Activated naive CD8-positive, alpha-beta T cell treated with anti-CD3 and anti-CD28 coated beads, Interleukin-2, amount 50 U/mL, for 24 hours (primary cell): ENCODE measurements around the gene CPA1.
"Not testable (repeated sequence)": the region's sequence is repeated elsewhere in the genome, so short reads cannot be mapped to it uniquely, and the experiment has no call there.

Experiments
- ATAC-seq: fragments of 150-1000 bp; cut with Tn5 transposase; one replicate; pipeline ENCODE4 v1.10.0; 2021
- DNase-seq: peaks from one replicate; pipeline ENCODE4 v3.0.0; 2021
- H3K27ac Mint-ChIP-seq: one replicate; pipeline ENCODE4 v1.8.0; 2021; ENCODE audit warnings: mild to moderate bottlenecking, mixed read lengths
- H3K27me3 Mint-ChIP-seq: one replicate; pipeline ENCODE4 v1.8.0; 2021; ENCODE audit warnings: mixed read lengths
- H3K36me3 Mint-ChIP-seq: one replicate; pipeline ENCODE4 v1.8.0; 2021; ENCODE audit warnings: low read depth, mixed read lengths
- H3K4me1 Mint-ChIP-seq: one replicate; pipeline ENCODE4 v1.8.0; 2021; ENCODE audit warnings: mixed read lengths
- H3K4me3 Mint-ChIP-seq: one replicate; pipeline ENCODE4 v1.8.0; 2021; ENCODE audit warnings: mild to moderate bottlenecking, moderate library complexity, mixed read lengths
- H3K9me3 Mint-ChIP-seq: one replicate; pipeline ENCODE4 v1.8.0; 2021; ENCODE audit warnings: mixed read lengths

CPA1 gene

DNA sequence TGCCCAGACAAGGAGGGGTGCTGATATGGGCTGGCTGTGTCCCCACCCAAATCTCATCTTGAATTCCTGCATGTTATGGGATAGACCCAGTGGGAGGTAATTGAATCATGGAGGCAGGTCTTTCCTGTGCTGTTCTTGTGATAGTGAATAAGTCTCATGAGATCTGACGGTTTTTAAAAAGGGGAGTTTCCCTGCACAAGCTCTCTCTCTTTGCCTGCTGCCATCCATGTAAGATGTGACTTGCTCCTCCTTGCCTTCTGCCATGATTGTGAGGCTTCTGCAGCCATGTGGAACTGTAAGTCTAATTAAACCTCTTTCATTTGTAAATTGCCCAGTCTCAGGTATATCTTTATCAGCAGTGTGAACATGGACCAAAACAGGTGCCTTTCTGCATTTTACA, 3.8 kb upstream of the CPA1 start:
- not testable (repeated sequence) for H3K27ac Mint-ChIP-seq, H3K36me3 Mint-ChIP-seq, H3K27me3 Mint-ChIP-seq, H3K4me3 Mint-ChIP-seq, ATAC-seq, DNase-seq, H3K4me1 Mint-ChIP-seq
- peaks cover 12% of the 10 kb centered on the region for H3K9me3 Mint-ChIP-seq

DNA sequence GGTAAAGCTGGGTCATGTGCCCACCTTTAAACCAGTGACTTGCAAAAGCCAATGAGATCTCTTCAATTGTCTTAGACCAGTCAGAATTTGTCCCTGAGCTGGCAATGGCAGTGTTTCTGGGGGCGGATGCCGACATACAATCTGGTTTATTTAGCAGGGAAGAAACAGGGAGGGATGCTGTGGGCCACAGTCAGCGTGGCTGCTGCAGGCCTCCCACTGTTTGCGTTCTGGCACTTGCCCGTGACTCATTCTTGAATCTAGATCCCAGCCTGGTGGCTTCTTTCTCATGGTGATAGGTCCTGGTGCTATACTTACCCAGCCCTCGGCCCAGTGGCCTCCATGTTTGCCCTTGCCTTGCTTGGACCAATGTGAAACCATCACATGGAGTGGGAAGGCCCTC, 3.1 kb upstream of the CPA1 start:
- Mint-ChIP-seq H3K27ac (no peak overlapping the region), H3K9me3 (peaks cover 12% of the 10 kb centered on the region), H3K27me3 (no peaks in the 10 kb centered on the region), H3K36me3 (peaks cover 2% of the 10 kb centered on the region), H3K4me1 (no peaks in the 10 kb centered on the region), H3K4me3 (no peak overlapping the region)
- ATAC-seq (no peak), DNase-seq (no peak)

DNA sequence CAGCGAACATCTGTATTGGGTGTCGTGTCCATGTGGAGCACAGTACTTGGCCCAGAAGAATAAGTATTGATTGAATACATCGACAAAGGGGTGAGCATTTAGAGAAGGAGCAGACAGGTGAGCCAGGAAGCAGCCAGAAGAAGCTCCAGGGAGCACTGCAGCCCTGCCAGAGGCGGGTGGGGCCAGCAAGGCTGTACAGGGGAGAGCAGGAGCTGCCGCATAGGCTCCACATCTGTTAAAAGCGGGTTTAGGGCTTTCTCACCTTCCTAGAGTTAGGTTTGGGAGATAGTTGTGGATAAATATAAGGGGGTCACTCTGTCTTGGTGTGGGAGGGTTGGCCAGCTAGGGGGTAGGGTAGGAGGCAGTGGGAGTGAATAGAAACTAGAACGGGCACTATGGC, 1.3 kb upstream of the CPA1 start:
- no peak overlapping the region for H3K27ac Mint-ChIP-seq
- ATAC-seq (no peak), DNase-seq (no peak)
- H3K27me3 Mint-ChIP-seq, result no peaks in the 10 kb centered on the region
- H3K9me3 Mint-ChIP-seq, result peaks cover 12% of the 10 kb centered on the region
- no peak overlapping the region for H3K4me3 Mint-ChIP-seq
- H3K4me1 Mint-ChIP-seq, result no peaks in the 10 kb centered on the region
- H3K36me3 Mint-ChIP-seq, result peaks cover 2% of the 10 kb centered on the region

DNA sequence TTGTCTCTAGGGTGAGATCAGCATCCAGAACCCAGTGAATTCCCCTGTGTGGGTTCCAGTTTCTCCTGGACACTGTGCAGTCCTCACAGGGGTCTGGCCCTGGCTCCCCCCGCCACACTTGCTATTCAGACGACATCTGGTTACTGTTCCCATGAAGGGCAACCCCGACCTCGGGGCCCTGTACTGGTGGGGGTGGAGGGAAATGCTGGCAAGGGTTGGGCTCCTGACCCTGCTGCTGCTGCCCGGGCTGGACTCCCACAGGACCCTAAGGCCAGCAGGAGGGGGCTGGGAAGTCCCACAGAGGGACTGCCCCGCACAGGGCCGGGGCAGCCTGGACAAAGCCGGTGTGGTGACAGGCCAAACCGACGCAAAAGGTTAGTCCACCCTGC, 768 bp upstream of the CPA1 start:
- Mint-ChIP-seq H3K27ac (no peak overlapping the region), H3K36me3 (peaks cover 2% of the 10 kb centered on the region), H3K27me3 (no peaks in the 10 kb centered on the region), H3K9me3 (peaks cover 12% of the 10 kb centered on the region), H3K4me1 (no peaks in the 10 kb centered on the region), H3K4me3 (no peak overlapping the region)
- DNase-seq (no peak), ATAC-seq (no peak)

DNA sequence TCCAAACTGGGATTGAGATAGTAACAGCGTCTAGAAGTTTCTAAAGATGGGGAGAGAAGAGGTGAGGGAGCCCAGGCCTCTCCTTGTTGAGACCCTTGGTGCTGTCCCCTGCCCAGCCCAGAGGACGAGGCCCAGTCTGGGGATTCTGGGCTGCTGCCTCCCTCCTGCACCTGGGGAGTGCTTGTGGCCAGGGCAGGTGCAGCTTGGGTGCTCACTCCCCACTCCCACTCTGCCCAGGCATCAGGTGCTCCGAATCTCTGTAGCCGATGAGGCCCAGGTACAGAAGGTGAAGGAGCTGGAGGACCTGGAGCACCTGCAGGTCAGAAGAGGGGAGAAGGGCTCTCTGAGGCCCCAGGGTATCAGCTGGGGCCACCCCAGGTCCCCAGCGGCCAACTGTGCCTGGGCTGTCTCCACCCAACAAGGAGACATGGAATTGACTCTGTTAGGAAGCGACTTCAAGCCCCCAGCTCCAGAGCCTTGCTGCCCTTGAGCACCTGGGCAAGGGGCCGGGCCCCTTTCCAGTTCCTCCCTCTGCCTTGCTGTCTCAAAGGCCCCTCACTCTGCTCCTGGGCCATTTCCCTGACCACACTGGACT, 664 bp downstream of the CPA1 start:
- ATAC-seq, result no peak
- H3K27ac Mint-ChIP-seq, result no peak overlapping the region
- peaks cover 2% of the 10 kb centered on the region for H3K36me3 Mint-ChIP-seq
- H3K9me3 Mint-ChIP-seq, result peaks cover 7% of the 10 kb centered on the region
- no peaks in the 10 kb centered on the region for H3K4me1 Mint-ChIP-seq
- H3K27me3 Mint-ChIP-seq, result no peaks in the 10 kb centered on the region
- no peak for DNase-seq
- no peak overlapping the region for H3K4me3 Mint-ChIP-seq

DNA sequence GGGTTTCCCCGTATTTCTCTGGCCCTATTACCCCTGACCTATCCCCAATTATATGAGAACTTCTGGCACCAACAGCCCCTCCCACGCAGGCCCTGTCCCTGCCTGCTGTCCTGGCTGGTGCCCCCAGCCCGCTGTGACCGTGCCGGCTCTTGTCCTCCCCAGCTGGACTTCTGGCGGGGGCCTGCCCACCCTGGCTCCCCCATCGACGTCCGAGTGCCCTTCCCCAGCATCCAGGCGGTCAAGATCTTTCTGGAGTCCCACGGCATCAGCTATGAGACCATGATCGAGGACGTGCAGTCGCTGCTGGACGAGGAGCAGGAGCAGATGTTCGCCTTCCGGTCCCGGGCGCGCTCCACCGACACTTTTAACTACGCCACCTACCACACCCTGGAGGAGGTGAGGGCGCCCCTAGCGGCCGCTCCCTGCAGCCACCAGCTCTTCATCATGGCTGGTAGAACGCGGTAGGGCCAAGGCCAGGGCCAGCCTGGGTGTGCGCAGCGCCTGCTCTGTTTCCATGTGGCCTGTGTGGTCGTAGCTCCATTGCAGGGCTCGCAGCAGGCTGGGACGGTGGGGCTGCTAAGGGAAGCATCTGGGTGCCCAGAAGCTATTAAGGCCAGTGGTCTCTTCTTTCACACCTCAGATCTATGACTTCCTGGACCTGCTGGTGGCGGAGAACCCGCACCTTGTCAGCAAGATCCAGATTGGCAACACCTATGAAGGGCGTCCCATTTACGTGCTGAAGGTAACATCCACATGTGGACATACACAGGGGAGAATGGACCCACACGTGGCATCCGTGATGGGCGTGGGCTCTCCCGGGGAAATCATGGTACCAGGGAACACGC, 1.4 kb downstream of the CPA1 start:
- peaks cover under 1% of the 10 kb centered on the region for H3K9me3 Mint-ChIP-seq
- H3K27me3 Mint-ChIP-seq, result no peaks in the 10 kb centered on the region
- no peaks in the 10 kb centered on the region for H3K36me3 Mint-ChIP-seq
- DNase-seq (no peak), ATAC-seq (no peak)
- H3K27ac Mint-ChIP-seq, result no peak overlapping the region
- no peak overlapping the region for H3K4me3 Mint-ChIP-seq
- H3K4me1 Mint-ChIP-seq, result no peaks in the 10 kb centered on the region

DNA sequence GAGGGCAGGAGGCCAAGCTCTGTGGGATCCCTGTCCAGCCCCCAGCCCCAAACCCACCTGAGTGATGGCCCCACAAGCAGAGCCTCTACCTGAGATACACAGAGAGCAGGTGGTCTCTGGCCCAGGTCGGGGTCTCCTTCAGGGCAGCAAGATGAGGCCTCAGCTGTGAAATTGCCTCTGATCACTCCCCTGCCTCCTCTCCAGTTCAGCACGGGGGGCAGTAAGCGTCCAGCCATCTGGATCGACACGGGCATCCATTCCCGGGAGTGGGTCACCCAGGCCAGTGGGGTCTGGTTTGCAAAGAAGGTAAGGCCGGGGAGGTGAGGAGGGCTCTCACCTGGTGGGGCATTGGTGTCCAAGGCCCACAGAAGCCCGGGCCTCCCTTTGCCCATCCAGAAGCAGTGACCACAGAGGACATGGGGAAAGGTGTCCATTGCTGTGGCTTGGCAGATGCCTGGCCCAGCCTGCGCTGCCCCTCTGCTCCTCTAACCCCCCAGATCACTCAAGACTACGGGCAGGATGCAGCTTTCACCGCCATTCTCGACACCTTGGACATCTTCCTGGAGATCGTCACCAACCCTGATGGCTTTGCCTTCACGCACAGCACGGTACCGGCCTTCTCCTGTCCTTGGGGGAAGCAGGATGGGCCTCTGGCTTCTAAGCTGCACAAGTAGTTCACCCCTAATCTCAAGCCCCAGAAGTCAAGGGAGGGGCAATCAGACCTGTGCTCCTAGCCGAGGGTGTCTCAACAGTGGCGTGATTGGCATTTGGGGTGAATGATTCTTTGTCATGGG, 3.1 kb downstream of the CPA1 start:
- Mint-ChIP-seq H3K27me3 (no peaks in the 10 kb centered on the region), H3K4me3 (no peak overlapping the region), H3K9me3 (no peaks in the 10 kb centered on the region), H3K36me3 (no peaks in the 10 kb centered on the region), H3K27ac (no peak overlapping the region), H3K4me1 (no peaks in the 10 kb centered on the region)
- DNase-seq (no peak), ATAC-seq (no peak)

DNA sequence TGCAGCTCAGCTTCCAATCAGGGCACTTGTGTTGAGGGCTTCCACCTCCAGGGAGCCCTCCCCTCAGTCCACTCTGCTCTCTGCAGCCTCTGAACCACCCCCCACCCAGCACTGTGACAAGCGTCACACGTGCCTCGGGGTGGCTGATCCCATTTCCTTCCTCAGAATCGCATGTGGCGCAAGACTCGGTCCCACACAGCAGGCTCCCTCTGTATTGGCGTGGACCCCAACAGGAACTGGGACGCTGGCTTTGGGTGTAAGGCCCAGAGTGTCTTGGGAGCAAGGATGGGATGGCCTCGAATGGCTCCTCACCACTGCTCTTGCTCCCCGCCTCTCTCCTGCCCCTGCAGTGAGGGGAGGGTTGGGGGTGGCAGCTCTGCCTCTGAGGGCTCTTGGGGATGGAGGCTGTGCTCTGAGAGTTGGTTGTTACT, 4.1 kb downstream of the CPA1 start:
- Mint-ChIP-seq H3K36me3 (no peaks in the 10 kb centered on the region), H3K4me1 (no peaks in the 10 kb centered on the region), H3K4me3 (no peak overlapping the region), H3K9me3 (no peaks in the 10 kb centered on the region), H3K27ac (no peak overlapping the region), H3K27me3 (no peaks in the 10 kb centered on the region)
- DNase-seq (no peak), ATAC-seq (no peak)

DNA sequence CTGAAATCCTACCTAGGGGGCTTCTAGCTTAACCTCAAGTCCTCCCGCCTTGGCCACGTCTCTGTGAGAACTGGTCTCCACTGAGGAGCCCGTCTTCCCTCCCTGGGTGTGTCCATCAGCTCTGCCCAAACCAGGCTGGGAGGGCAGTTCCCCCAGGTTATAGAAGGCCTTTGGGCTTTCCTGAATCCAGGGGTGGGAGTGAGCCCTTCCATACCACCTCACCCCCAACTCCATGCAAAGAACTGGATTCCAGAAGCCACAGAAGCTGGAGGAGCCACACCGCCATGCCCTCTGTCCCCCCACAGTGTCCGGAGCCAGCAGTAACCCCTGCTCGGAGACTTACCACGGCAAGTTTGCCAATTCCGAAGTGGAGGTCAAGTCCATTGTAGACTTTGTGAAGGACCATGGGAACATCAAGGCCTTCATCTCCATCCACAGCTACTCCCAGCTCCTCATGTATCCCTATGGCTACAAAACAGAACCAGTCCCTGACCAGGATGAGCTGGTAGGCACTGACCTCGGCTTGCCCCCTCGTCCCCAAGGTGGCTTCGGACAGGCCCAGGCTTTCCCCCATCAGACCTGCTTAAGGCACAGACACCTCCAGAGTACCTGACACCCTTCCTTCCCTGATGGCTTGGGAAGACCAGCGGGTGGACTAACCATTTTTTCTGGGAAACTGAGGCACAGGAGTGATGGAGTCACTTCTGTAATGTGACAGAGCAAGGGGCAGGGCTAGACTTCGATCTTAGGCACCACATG, 4.7 kb downstream of the CPA1 start:
- H3K4me1 Mint-ChIP-seq, result no peaks in the 10 kb centered on the region
- ATAC-seq (no peak), DNase-seq (no peak)
- no peaks in the 10 kb centered on the region for H3K36me3 Mint-ChIP-seq
- no peak overlapping the region for H3K27ac Mint-ChIP-seq
- H3K4me3 Mint-ChIP-seq, result no peak overlapping the region
- H3K27me3 Mint-ChIP-seq, result no peaks in the 10 kb centered on the region
- H3K9me3 Mint-ChIP-seq, result no peaks in the 10 kb centered on the region

DNA sequence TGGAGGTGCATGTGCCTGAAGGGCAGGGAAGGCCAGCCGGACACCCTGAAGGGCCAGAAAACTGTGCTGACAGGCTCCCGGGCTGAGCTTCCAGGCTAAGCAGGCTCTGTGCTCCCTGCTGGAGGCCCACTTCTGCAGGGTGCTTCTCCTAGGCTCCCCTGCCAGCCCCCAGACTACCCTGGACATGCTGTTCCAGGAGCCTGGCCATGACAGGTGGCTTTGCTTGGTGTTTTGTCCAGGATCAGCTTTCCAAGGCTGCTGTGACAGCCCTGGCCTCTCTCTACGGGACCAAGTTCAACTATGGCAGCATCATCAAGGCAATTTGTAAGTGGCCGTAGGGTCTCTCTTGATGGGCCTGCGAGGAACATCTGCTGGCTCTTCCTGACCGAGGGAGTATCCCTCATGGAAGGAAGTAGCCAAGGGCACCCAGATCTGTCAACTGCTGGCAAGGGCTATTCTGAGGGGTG, 5.3 kb downstream of the CPA1 start:
- Mint-ChIP-seq H3K9me3 (no peaks in the 10 kb centered on the region), H3K4me1 (no peaks in the 10 kb centered on the region), H3K27me3 (no peaks in the 10 kb centered on the region), H3K27ac (no peak overlapping the region), H3K36me3 (no peaks in the 10 kb centered on the region), H3K4me3 (no peak overlapping the region)
- DNase-seq (no peak), ATAC-seq (no peak)

DNA sequence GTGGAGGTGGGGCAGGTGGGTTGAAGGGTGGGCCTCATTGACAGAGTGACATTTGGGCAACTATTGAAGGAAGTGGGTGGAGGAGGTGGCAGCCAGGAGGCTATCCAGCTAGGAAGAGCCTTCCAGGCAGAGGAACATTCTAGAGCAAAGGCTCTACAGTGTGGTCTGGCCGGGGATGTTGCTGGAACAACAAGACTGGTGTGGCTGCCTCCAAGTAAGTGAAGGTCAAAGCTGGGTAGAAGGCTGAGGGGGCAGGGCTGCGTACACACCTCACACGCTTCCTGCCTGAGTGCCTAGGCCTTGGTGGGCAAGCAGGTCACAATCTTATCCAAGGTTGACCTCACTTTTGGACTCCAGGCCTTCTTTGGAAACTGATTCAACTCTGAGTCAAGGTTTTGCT, 6.6 kb downstream of the CPA1 start:
- Mint-ChIP-seq H3K4me3 (no peak overlapping the region), H3K9me3 (no peaks in the 10 kb centered on the region), H3K4me1 (no peaks in the 10 kb centered on the region), H3K27me3 (no peaks in the 10 kb centered on the region), H3K27ac (no peak overlapping the region), H3K36me3 (no peaks in the 10 kb centered on the region)
- ATAC-seq (no peak), DNase-seq (no peak)

DNA sequence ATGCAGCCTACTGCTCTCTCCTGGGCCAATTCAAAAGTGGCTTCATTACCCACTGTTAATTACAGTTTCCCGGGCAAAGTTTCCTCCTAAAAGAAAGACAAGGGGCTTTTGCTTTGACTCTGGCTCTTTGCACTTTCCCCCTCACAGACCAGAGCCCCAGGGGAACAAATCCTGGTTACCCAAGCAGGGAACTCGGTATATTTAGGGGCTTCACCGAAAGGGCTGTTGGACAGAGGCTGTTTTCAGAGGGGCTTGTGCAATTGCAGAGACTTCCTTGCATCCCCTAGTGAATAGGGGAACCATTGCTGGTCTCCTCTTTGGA, 7.0 kb downstream of the CPA1 start:
- H3K27me3 Mint-ChIP-seq, result no peaks in the 10 kb centered on the region
- DNase-seq, result no peak
- H3K4me3 Mint-ChIP-seq, result no peak overlapping the region
- H3K4me1 Mint-ChIP-seq, result no peaks in the 10 kb centered on the region
- ATAC-seq, result no peak
- H3K9me3 Mint-ChIP-seq, result no peaks in the 10 kb centered on the region
- no peak overlapping the region for H3K27ac Mint-ChIP-seq
- peaks cover under 1% of the 10 kb centered on the region for H3K36me3 Mint-ChIP-seq

DNA sequence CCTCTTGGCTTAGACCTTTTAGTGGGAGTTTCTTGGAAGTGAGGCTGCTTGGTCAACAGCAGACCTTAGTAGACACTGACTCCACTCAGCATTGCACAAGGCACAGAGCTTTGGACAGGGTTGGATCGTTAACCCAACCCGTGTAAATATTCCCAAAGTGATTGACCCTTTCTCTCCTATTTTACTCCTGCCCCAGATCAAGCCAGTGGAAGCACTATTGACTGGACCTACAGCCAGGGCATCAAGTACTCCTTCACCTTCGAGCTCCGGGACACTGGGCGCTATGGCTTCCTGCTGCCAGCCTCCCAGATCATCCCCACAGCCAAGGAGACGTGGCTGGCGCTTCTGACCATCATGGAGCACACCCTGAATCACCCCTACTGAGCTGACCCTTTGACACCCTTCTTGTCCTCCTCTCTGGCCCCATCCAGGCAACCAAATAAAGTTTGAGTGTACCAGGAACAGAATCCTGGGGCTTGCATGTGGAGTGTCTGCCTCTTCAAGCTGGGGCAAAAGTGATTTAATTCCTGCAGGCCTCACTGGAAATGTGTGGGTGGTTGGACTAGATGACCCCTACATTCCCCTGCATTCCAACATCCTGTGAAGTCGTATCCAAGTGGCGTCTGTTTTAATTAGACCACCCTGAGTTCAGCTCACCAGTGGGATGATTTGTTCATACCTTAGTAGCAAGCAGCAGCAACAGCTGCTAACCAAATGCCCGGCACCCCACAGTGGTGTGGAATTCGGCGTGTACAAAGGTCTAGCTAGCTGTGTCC, 7.5 kb downstream of the CPA1 start:
- ATAC-seq, result no peak
- Mint-ChIP-seq H3K9me3 (no peaks in the 10 kb centered on the region), H3K4me3 (no peak overlapping the region), H3K4me1 (no peaks in the 10 kb centered on the region), H3K36me3 (peaks cover 1% of the 10 kb centered on the region), H3K27me3 (no peaks in the 10 kb centered on the region), H3K27ac (no peak overlapping the region)
- no peak for DNase-seq

DNA sequence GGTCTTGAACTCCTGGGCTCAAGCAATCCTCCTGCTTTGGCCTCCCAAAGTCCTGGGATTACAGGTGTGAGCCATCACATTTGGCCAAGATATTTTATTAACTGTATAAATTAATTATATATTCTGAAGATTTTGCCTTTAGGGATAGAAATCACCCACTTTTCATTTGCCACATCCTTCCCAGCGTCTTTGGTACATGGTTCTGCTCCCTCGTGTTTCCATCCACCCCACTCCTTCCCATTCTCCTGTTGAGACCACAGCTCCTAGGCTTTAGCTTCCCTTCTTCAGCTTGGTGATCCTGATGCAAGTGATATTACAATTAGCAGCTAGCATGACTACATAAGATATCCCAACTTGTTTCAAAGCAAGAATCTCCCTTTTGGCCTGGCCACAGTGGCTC, 8.4 kb downstream of the CPA1 start:
- DNase-seq (no peak), ATAC-seq (no peak)
- Mint-ChIP-seq H3K27me3 (no peaks in the 10 kb centered on the region), H3K36me3 (peaks cover 1% of the 10 kb centered on the region), H3K4me3 (no peak overlapping the region), H3K9me3 (no peaks in the 10 kb centered on the region), H3K27ac (no peak overlapping the region), H3K4me1 (peaks cover 8% of the 10 kb centered on the region)
